RWPE1 (cell line): Measurements from ENCODE around the gene AGBL5.
A peak's percentile ranks its signal among the peaks of the same experiment; 100 is the strongest.

Experiments
- CTCF ChIA-PET: fragments of 350-600 bp; sonication (Branson Sonifier 250); formaldehyde crosslinking; extraction: SDS; loops from one replicate; lab custom pipeline; 2021; lab: Yijun Ruan, JAX
- POLR2A ChIA-PET: fragments of 400-600 bp; formaldehyde crosslinking; extraction: SDS; loops from one replicate; lab custom pipeline; 2020; ENCODE audit warnings: antibody characterized with exemption; ENCODE audit not compliant: low non-redundant PET; lab: Yijun Ruan, JAX
- DNase-seq: peaks from one replicate; pipeline ENCODE4 v3.0.0; 2012; ENCODE audit warnings: low spot score
- H3K27ac ChIP-seq: fragments of 450-650 bp; 2 replicates; pipeline ENCODE4 v1.5.1; 2017
- CTCF ChIP-seq: fragments of 450-650 bp; conservative IDR thresholded peaks from 2 replicates; pipeline ENCODE4 v1.5.1; 2017; ENCODE audit warnings: low read depth, mild to moderate bottlenecking

Gene AGBL5

DNA sequence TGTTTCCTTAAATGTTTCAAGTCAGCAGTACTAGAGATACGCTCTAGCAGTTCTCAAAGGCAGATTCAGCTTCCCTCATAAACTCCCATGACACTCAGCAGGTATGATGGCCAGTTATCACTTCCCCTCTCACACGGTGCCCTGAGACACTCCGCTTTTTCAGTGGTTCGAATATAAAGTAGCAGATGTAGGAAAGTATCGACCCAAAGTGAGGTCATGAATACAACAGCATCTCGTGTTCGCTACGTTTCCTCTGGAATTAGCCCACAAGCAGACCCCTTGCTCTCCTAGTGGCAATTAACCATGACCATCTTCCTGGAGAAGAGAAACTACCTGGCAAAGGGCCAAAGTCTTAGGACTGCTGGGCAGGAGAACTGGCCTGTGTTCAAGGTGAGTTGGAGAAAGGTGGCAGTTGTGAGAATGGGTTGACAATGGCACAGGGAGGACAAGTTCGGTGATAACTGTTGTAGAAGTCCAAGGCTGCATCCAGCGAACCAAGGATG lies 9.3 kb upstream of the AGBL5 start:
- ChIA-PET CTCF (interaction anchor here (0.9 kb wide), 1 partner anchor 25 kb away, joined by 3 read pairs; no protein-coding TSS in a partner anchor), POLR2A (interaction anchor here (0.5 kb wide), 1 partner anchor 19 kb away, joined by 4 read pairs; no protein-coding TSS in a partner anchor)
- TF ChIP-seq CTCF: no peak
- H3K27ac ChIP-seq: no peak overlapping the region
- no peak for DNase-seq

DNA sequence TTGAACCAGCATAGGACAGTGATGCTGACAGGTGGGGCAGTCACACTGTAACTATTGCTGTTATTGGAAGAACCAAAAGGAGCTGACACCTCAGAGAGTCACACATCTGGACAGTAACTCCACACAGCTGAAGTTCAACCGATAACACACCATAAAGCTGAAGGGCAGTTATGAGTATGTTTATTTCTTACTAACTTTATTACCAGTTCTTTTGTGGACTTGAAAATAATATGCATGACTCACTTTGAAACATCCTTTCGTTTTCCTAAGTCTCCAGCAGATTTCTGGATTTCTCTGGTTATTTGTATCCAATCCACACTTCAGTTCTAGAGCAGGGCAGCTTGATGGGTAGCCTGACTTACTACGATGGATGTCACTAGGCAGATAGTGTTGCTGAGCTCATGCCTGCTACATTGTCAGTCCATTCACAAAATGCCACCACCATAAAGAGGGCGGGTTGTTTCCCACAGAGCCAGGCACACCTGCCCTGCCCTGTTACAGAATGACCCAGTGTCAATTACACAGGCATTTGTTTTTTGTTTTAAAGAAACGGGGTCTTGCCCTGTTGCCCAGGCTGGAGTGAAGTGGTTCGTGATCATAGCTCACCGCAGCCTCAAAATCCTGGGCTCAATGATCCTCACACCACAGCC lies 8.4 kb upstream of the AGBL5 start:
- ChIA-PET CTCF (interaction anchor here (0.6 to 0.9 kb wide), 2 partner anchors 9 to 26 kb away, joined by 3 read pairs; no protein-coding TSS in a partner anchor), POLR2A (no interaction called here)
- TF ChIP-seq CTCF: no peak
- no peak overlapping the region for H3K27ac ChIP-seq
- no peak for DNase-seq

- DNase-seq: peak; percentile 43
- POLR2A ChIA-PET: interaction anchor here (1.2 kb wide), 1 partner anchor 36 kb away, joined by 4 read pairs; no protein-coding TSS in a partner anchor
- CTCF ChIA-PET: interaction anchor here (0.6 to 1.7 kb wide), 7 partner anchors 11 to 222 kb away, joined by 3 to 6 read pairs (median 5); no protein-coding TSS in a partner anchor
- H3K27ac ChIP-seq: peak overlapping the region; percentile 93
- no peak for TF ChIP-seq CTCF
These were observed 1.8 kb upstream of the AGBL5 start for GRCh38 chr2:27049422-27050280.

GRCh38 chr2:27050281-27050995 lies 1.0 kb upstream of the AGBL5 start:
- TF ChIP-seq CTCF: peak; percentile 24; the same call in 1 of the 2 replicates
- ChIA-PET POLR2A (interaction anchor here (0.8 to 1.6 kb wide), 4 partner anchors 14 to 35 kb away, joined by 3 to 7 read pairs (median 4); partner anchors contain the start of gene TMEM214), CTCF (interaction anchor here (0.5 to 1.7 kb wide), 8 partner anchors 11 to 254 kb away, joined by 3 to 6 read pairs (median 4); no protein-coding TSS in a partner anchor)
- peak overlapping the region; percentile 93 for H3K27ac ChIP-seq
- DNase-seq: peak; percentile 84

- POLR2A ChIA-PET: interaction anchor here (1.6 kb wide), 2 partner anchors 19 to 20 kb away, joined by 3 read pairs; partner anchors contain the start of gene TMEM214
- CTCF ChIA-PET: interaction anchor here (0.6 kb wide), 2 partner anchors 8 to 9 kb away, joined by 3 to 6 read pairs; no protein-coding TSS in a partner anchor
- no peak for DNase-seq
- TF ChIP-seq CTCF: no peak
- peak overlapping the region; percentile 93 for H3K27ac ChIP-seq
These were observed 606 bp downstream of the AGBL5 start for GRCh38 chr2:27051902-27052645.
